SK-N-SH treated with all-trans-retinoic acid at 6 μM for 48 hours (cell line): ENCODE data around the gene ULK1.

ENCODE experiments used
- ARNTL ChIP-seq: fragments of 450-650 bp; formaldehyde crosslinking; IDR thresholded peaks from 2 replicates; pipeline ENCODE4 v1.5.0; 2020; ENCODE audit warnings: low read depth, mild to moderate bottlenecking, moderate library complexity, borderline replicate concordance
- GLIS3 ChIP-seq: fragments of 250-450 bp; sonication (Bioruptor Pico); IDR thresholded peaks from 2 replicates; pipeline ENCODE4 v1.5.0; 2020; ENCODE audit warnings: mild to moderate bottlenecking, moderate library complexity
- PATZ1 ChIP-seq: fragments of 250-450 bp; sonication (Bioruptor Pico); IDR thresholded peaks from 2 replicates; pipeline ENCODE4 v1.8.0; 2020; ENCODE audit warnings: mild to moderate bottlenecking, moderate library complexity, borderline replicate concordance
- RARB ChIP-seq: fragments of 250-450 bp; sonication (Bioruptor Pico); IDR thresholded peaks from 2 replicates; pipeline ENCODE4 v1.8.0; 2021; ENCODE audit warnings: mild to moderate bottlenecking, moderate library complexity
- TCF4 ChIP-seq: fragments of 250-450 bp; sonication (Bioruptor Pico); IDR thresholded peaks from 2 replicates; pipeline ENCODE4 v1.8.0; 2021; ENCODE audit warnings: mild to moderate bottlenecking, moderate library complexity, borderline replicate concordance
- TOX ChIP-seq: fragments of 250-450 bp; sonication (Bioruptor Pico); IDR thresholded peaks from 2 replicates; pipeline ENCODE4 v1.8.0; 2021; ENCODE audit warnings: mild to moderate bottlenecking, moderate library complexity, borderline replicate concordance
- ZFP3 ChIP-seq: fragments of 250-450 bp; sonication (Bioruptor Pico); IDR thresholded peaks from 2 replicates; pipeline ENCODE4 v1.5.0; 2020; ENCODE audit warnings: mild to moderate bottlenecking, moderate library complexity
- ZNF565 ChIP-seq: fragments of 450-650 bp; formaldehyde crosslinking; conservative IDR thresholded peaks from 2 replicates; pipeline ENCODE4 v1.5.0; 2020; ENCODE audit warnings: low read depth, mild to moderate bottlenecking, moderate library complexity

- TF ChIP-seq TCF4 (CRISPR knock-in tag) (no peak), RARB (CRISPR knock-in tag) (no peak), ZFP3 (CRISPR knock-in tag) (no peak), ZNF565 (CRISPR knock-in tag) (no peak), PATZ1 (CRISPR knock-in tag) (no peak), TOX (CRISPR knock-in tag) (no peak), GLIS3 (CRISPR knock-in tag) (no peak), ARNTL (CRISPR knock-in tag) (no peak)
Measured at GRCh38 chr12:131934535-131934934, 40.1 kb downstream of the ULK1 start.
